Liver (tissue), 9 donors: ENCODE measurements around the gene ARL5A. TPM values are rescaled to one million over a fixed set of nuclear protein-coding genes. Genes with fewer than 3 reads are reported as not detected.

ENCODE experiments used
- DNase-seq: peaks from one replicate; pipeline ENCODE4 v3.0.0-alpha.2; 2017; ENCODE audit warnings: low spot score
- H3K27ac ChIP-seq, 2 donors: one replicate each; pipeline ENCODE4 v1.7.0; 2013; ENCODE audit warnings: inconsistent platforms in 2 of 2, low read length in 2 of 2, control low read depth in 1 of 2, low read depth in 1 of 2, mild to moderate bottlenecking in 1 of 2
- H3K27me3 ChIP-seq, 4 donors: one replicate each; pipeline versions ENCODE4 v1.6.1 to v1.7.0; 2013; ENCODE audit warnings: low read length in 3 of 4, inconsistent platforms in 1 of 4, mild to moderate bottlenecking in 1 of 4, moderate library complexity in 1 of 4; ENCODE audit not compliant: control insufficient read depth in 4 of 4, insufficient read depth in 4 of 4
- H3K36me3 ChIP-seq, 4 donors: one replicate each; pipeline versions ENCODE4 v1.6.1 to v1.7.0; 2013; ENCODE audit warnings: low read length in 3 of 4, mild to moderate bottlenecking in 3 of 4, low read depth in 1 of 4, moderate library complexity in 1 of 4; ENCODE audit not compliant: control insufficient read depth in 4 of 4, insufficient read depth in 3 of 4
- H3K4me1 ChIP-seq, 4 donors: one replicate each; pipeline versions ENCODE4 v1.6.1 to v1.7.0; 2013; ENCODE audit warnings: low read length in 3 of 4, mild to moderate bottlenecking in 3 of 4, moderate library complexity in 1 of 4; ENCODE audit not compliant: control insufficient read depth in 4 of 4, insufficient read depth in 4 of 4
- H3K4me3 ChIP-seq, 3 donors: one replicate each; pipeline versions ENCODE4 v1.6.1 to v1.7.0; 2013; ENCODE audit warnings: low read length in 3 of 3, control low read depth in 1 of 3, low read depth in 1 of 3, mild to moderate bottlenecking in 1 of 3
- H3K9ac ChIP-seq, 2 donors: one replicate each; pipeline ENCODE4 v1.7.0; 2013; ENCODE audit warnings: low read length in 2 of 2, mild to moderate bottlenecking in 2 of 2, moderate library complexity in 2 of 2, control low read depth in 1 of 2, low read depth in 1 of 2
- H3K9me3 ChIP-seq, 4 donors: one replicate each; pipeline versions ENCODE4 v1.6.1 to v1.7.0; 2013; ENCODE audit warnings: low read length in 3 of 4; ENCODE audit not compliant: control insufficient read depth in 4 of 4
- ATF3 ChIP-seq: IDR thresholded peaks from 2 replicates; pipeline ENCODE4 v1.6.1; 2016; ENCODE audit warnings: antibody characterized with exemption
- EGR1 ChIP-seq, 2 donors: IDR thresholded peaks; 2 replicates each; pipeline ENCODE4 v1.6.1; 2016 to 2018; ENCODE audit warnings: antibody characterized with exemption in 2 of 2, low read depth in 2 of 2
- FOXA1 ChIP-seq: IDR thresholded peaks from 2 replicates; pipeline ENCODE4 v1.6.1; 2016; ENCODE audit warnings: antibody characterized with exemption
- FOXA2 ChIP-seq: IDR thresholded peaks from 2 replicates; pipeline ENCODE4 v1.6.1; 2016; ENCODE audit warnings: antibody characterized with exemption
- GABPA ChIP-seq, 2 donors: IDR thresholded peaks in 1 of 2; conservative IDR thresholded peaks in 1 of 2; 2 replicates each; pipeline ENCODE4 v1.6.1; 2016; ENCODE audit warnings: antibody characterized with exemption in 2 of 2, mild to moderate bottlenecking in 1 of 2, moderate library complexity in 1 of 2
- HNF4A ChIP-seq, 2 donors: conservative IDR thresholded peaks; 2 replicates each; pipeline ENCODE4 v1.6.1; 2016; ENCODE audit warnings: antibody characterized with exemption in 2 of 2, mild to moderate bottlenecking in 2 of 2
- HNF4G ChIP-seq: IDR thresholded peaks from 2 replicates; pipeline ENCODE4 v1.6.1; 2016; ENCODE audit warnings: antibody characterized with exemption
- JUND ChIP-seq, 2 donors: IDR thresholded peaks; 2 replicates each; pipeline ENCODE4 v1.6.1; 2016; ENCODE audit warnings: antibody characterized with exemption in 2 of 2
- NR2F2 ChIP-seq: IDR thresholded peaks from 2 replicates; pipeline ENCODE4 v1.6.1; 2016; ENCODE audit warnings: antibody characterized with exemption
- RAD21 ChIP-seq, 2 donors: IDR thresholded peaks; 2 replicates each; pipeline ENCODE4 v1.6.1; 2016; ENCODE audit warnings: antibody characterized with exemption in 2 of 2, mild to moderate bottlenecking in 2 of 2
- RXRA ChIP-seq, 2 donors: IDR thresholded peaks; 2 replicates each; pipeline ENCODE4 v1.6.1; 2017 to 2018; ENCODE audit warnings: antibody characterized with exemption in 2 of 2, mild to moderate bottlenecking in 1 of 2
- SP1 ChIP-seq: IDR thresholded peaks from 2 replicates; pipeline ENCODE4 v1.6.1; 2018; ENCODE audit warnings: antibody characterized with exemption, mild to moderate bottlenecking
- TAF1 ChIP-seq: conservative IDR thresholded peaks from 2 replicates; pipeline ENCODE4 v1.6.1; 2016; ENCODE audit warnings: antibody characterized with exemption, mild to moderate bottlenecking
- YY1 ChIP-seq: IDR thresholded peaks from 2 replicates; pipeline ENCODE4 v1.6.1; 2016; ENCODE audit warnings: antibody characterized with exemption, mild to moderate bottlenecking
- WGBS: extraction: QIAGEN DNeasy Blood & Tissue Kit; methylation state at CpG from one replicate; pipeline ENCODE4 v1.1.7; 2013; 5-methylcytosine and 5-hydroxymethylcytosine counted together
- polyA plus RNA-seq, 2 donors: library from polyadenylated mRNA; stranded (reverse) in 1 of 2; unstranded in 1 of 2; fragments of 200-250 nt in 1 of 2; fragments of >200 nt in 1 of 2; fragmentation: Nextera tagmentation in 1 of 2; extraction: Ambion mirVana in 1 of 2; gene quantifications; one replicate each; pipeline versions ENCODE4 v1.2.1 to v1.2.3, GENCODE V29; 2013 to 2015
- total RNA-seq, 2 donors: library from RNA; depleted of rRNA; stranded (reverse); fragments of >200 nt; gene quantifications; one replicate each; pipeline ENCODE4 v1.2.3, GENCODE V29; 2014
- TF ChIP-seq, protein P1 (sequence below): fragments of 150-350 bp; IDR thresholded peaks from 2 replicates; pipeline ENCODE4 v1.5.1; 2017; ENCODE audit warnings: improper control_type of control experiment, low read depth, low read length; ENCODE audit not compliant: missing input control
- TF ChIP-seq, protein P2 (sequence below): IDR thresholded peaks from 2 replicates; pipeline ENCODE4 v1.6.1; 2016; ENCODE audit warnings: antibody characterized with exemption, mild to moderate bottlenecking
- TF ChIP-seq, protein P3 (sequence below): IDR thresholded peaks from 2 replicates; pipeline ENCODE4 v1.6.1; 2016; ENCODE audit warnings: antibody characterized with exemption
- donor health status: healthy.
- donor health status: healthy.
- donor health status: healthy.
- donor health status: healthy.
- donor health status: healthy.

ARL5A gene
- total and polyA plus RNA-seq, 4 donors = 9.0 to 41.6 (median 18.0) TPM

- Histone ChIP-seq H3K4me3 (no peak overlapping the region), H3K9ac (no peak overlapping the region), H3K4me1 (peaks cover 0 to 2% (median 0%) of the 10 kb centered on the region in 4 donors), H3K9me3 (no peaks in the 10 kb centered on the region), H3K27me3 (no peaks in the 10 kb centered on the region), H3K36me3 (no peaks in the 10 kb centered on the region), H3K27ac (no peak overlapping the region)
- TF ChIP-seq, protein P1, sequence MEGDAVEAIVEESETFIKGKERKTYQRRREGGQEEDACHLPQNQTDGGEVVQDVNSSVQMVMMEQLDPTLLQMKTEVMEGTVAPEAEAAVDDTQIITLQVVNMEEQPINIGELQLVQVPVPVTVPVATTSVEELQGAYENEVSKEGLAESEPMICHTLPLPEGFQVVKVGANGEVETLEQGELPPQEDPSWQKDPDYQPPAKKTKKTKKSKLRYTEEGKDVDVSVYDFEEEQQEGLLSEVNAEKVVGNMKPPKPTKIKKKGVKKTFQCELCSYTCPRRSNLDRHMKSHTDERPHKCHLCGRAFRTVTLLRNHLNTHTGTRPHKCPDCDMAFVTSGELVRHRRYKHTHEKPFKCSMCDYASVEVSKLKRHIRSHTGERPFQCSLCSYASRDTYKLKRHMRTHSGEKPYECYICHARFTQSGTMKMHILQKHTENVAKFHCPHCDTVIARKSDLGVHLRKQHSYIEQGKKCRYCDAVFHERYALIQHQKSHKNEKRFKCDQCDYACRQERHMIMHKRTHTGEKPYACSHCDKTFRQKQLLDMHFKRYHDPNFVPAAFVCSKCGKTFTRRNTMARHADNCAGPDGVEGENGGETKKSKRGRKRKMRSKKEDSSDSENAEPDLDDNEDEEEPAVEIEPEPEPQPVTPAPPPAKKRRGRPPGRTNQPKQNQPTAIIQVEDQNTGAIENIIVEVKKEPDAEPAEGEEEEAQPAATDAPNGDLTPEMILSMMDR = no peak
- TF ChIP-seq NR2F2 = no peak
- TF ChIP-seq RXRA (IDR thresholded peaks at IDR 0.05) = no peak
- no peak for TF ChIP-seq ATF3
- no peak for TF ChIP-seq SP1
- no peak for TF ChIP-seq FOXA1
- no peak for DNase-seq
- WGBS = 91% methylated on average over 1 of the region's 1 CpG
These were observed 15.5 kb upstream of the ARL5A start for GRCh38 chr2:151843691-151844061.

GRCh38 chr2:151842830-151843690 lies 14.8 kb upstream of the ARL5A start:
- H3K4me3 ChIP-seq = no peak overlapping the region
- H3K27me3 ChIP-seq = no peaks in the 10 kb centered on the region
- no peak for DNase-seq
- no peak overlapping the region for H3K9ac ChIP-seq
- H3K9me3 ChIP-seq = no peaks in the 10 kb centered on the region
- H3K4me1 ChIP-seq = peaks cover 0 to 2% (median 0%) of the 10 kb centered on the region in 4 donors
- TF ChIP-seq YY1 (no peak), NR2F2 (no peak), ATF3 (no peak), HNF4A (conservative IDR thresholded peaks at IDR 0.05) (no peak), HNF4G (no peak), FOXA2 (no peak), RAD21 (IDR thresholded peaks at IDR 0.05) (no peak), FOXA1 (no peak), JUND (IDR thresholded peaks at IDR 0.05) (no peak), GABPA (IDR thresholded peaks at IDR 0.05 in 1 of 2, conservative IDR thresholded peaks at IDR 0.05 in 1 of 2) (no peak), TAF1 (no peak), EGR1 (IDR thresholded peaks at IDR 0.05; ENCODE audit: low read depth in 2 of 2) (no peak), RXRA (IDR thresholded peaks at IDR 0.05) (no peak), SP1 (no peak)
- TF ChIP-seq, protein P2, sequence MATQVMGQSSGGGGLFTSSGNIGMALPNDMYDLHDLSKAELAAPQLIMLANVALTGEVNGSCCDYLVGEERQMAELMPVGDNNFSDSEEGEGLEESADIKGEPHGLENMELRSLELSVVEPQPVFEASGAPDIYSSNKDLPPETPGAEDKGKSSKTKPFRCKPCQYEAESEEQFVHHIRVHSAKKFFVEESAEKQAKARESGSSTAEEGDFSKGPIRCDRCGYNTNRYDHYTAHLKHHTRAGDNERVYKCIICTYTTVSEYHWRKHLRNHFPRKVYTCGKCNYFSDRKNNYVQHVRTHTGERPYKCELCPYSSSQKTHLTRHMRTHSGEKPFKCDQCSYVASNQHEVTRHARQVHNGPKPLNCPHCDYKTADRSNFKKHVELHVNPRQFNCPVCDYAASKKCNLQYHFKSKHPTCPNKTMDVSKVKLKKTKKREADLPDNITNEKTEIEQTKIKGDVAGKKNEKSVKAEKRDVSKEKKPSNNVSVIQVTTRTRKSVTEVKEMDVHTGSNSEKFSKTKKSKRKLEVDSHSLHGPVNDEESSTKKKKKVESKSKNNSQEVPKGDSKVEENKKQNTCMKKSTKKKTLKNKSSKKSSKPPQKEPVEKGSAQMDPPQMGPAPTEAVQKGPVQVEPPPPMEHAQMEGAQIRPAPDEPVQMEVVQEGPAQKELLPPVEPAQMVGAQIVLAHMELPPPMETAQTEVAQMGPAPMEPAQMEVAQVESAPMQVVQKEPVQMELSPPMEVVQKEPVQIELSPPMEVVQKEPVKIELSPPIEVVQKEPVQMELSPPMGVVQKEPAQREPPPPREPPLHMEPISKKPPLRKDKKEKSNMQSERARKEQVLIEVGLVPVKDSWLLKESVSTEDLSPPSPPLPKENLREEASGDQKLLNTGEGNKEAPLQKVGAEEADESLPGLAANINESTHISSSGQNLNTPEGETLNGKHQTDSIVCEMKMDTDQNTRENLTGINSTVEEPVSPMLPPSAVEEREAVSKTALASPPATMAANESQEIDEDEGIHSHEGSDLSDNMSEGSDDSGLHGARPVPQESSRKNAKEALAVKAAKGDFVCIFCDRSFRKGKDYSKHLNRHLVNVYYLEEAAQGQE = no peak
- TF ChIP-seq, protein P3, sequence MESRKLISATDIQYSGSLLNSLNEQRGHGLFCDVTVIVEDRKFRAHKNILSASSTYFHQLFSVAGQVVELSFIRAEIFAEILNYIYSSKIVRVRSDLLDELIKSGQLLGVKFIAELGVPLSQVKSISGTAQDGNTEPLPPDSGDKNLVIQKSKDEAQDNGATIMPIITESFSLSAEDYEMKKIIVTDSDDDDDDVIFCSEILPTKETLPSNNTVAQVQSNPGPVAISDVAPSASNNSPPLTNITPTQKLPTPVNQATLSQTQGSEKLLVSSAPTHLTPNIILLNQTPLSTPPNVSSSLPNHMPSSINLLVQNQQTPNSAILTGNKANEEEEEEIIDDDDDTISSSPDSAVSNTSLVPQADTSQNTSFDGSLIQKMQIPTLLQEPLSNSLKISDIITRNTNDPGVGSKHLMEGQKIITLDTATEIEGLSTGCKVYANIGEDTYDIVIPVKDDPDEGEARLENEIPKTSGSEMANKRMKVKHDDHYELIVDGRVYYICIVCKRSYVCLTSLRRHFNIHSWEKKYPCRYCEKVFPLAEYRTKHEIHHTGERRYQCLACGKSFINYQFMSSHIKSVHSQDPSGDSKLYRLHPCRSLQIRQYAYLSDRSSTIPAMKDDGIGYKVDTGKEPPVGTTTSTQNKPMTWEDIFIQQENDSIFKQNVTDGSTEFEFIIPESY = no peak
- TF ChIP-seq, protein P1 = no peak
- no peaks in the 10 kb centered on the region for H3K36me3 ChIP-seq
- 83% methylated on average over 8 of the region's 8 CpGs for WGBS
- H3K27ac ChIP-seq = no peak overlapping the region
